GM12875 (cell line): Measurements from ENCODE around the gene PLSCR5.

Experiments used
- H3K4me3 ChIP-seq: one replicate; pipeline ENCODE4 v1.5.1; 2011; ENCODE audit warnings: low read depth, low read length, control low read depth
- TF ChIP-seq, protein P1 (sequence below): IDR thresholded peaks from 2 replicates; pipeline ENCODE4 v1.5.1; 2011; ENCODE audit warnings: low read depth, mild to moderate bottlenecking, control low read depth, inconsistent platforms, low read length, moderate library complexity, borderline replicate concordance; ENCODE audit not compliant: insufficient read depth

The PLSCR5 gene

DNA sequence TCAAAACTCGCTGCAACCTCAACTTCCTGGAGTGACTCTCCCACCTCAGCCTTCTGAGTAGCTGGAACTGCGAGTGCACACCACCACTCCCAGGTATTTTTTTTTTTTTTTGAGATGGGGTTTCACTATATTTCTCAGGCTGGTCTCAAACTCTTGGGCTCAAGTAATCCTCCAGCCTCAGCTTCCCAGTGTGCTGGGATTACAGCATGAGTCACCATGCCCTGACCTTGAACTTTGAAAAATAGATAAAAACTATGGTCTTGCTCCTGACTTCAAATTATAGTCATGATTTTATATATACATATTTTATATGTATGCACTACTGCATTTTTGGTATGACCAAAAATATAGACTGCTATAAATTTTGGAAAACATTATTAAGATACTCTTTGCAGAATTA lies 6.9 kb upstream of the PLSCR5 start:
- TF ChIP-seq, protein P1, sequence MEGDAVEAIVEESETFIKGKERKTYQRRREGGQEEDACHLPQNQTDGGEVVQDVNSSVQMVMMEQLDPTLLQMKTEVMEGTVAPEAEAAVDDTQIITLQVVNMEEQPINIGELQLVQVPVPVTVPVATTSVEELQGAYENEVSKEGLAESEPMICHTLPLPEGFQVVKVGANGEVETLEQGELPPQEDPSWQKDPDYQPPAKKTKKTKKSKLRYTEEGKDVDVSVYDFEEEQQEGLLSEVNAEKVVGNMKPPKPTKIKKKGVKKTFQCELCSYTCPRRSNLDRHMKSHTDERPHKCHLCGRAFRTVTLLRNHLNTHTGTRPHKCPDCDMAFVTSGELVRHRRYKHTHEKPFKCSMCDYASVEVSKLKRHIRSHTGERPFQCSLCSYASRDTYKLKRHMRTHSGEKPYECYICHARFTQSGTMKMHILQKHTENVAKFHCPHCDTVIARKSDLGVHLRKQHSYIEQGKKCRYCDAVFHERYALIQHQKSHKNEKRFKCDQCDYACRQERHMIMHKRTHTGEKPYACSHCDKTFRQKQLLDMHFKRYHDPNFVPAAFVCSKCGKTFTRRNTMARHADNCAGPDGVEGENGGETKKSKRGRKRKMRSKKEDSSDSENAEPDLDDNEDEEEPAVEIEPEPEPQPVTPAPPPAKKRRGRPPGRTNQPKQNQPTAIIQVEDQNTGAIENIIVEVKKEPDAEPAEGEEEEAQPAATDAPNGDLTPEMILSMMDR, result no peak
- H3K4me3 ChIP-seq, result no peak overlapping the region

DNA sequence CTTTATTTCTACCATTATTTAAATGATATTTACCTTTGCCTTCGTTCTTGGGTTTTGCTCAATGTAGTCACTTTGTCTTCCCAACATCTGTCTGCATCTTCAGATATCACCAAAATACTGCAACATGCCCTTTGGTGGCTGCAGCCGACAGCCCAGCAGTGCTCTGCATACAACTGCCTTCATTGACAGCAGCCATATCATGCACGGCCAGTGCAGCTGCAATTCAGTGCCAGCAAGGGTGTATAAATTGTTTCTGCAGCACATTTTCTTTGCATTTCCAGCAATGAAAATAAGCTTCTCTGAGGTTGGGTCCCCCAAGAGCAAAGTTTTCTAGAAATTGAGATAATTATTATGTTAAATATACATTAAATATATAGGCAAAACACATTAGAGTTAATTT lies 6.0 kb upstream of the PLSCR5 start:
- TF ChIP-seq, protein P1, result no peak

DNA sequence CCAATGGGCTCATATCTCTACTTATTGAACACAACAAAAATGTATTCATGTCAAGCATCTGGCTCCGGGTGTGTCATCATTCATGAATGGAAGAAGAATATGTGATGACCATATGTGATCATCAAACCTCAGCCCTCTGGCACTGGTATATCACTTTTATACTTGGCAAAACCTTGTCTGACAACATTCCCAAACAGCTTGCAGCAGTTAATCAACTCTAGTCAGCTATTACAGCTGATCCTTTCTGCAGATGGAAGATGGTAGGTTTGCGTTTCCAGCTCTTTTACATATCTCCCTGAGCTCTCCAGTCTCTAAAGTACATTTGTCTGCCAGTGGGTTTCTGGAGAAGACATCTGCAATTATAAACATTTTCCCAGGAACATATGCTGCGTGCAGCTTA lies 6.6 kb downstream of the PLSCR5 start:
- TF ChIP-seq, protein P1, result no peak

More for the DNA sequence above, 6.0 kb upstream of the PLSCR5 start:
- H3K4me3 ChIP-seq, result no peak overlapping the region

DNA sequence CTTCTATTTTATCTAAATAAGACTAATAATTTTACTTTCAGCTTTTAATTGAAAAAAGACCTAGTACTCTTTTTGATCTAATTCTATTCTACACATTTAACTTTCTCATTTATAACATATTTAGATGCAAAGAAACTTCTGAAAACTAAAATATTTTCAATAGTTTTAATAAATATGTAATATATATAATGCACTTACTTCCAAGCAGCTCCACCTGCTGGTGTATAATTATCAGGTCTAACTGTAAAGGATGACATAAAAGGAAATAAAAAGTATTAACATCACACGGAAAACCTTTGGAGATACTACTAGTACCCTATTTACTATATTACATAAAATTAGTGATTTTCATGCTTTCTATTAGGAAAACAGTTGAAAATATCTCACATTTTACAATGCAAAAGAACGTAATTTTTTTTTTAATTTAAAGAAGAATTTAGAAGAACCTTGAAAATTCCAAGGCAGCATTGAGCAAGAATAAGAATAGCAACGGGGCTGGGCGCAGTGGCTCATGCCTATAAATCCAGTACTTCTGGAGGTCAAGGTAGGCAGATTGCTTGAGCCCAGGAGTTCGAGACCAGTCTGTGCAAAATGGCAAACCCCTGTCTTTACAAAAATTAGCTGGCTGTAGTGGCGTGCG lies 10.2 kb downstream of the PLSCR5 start:
- no peak overlapping the region for H3K4me3 ChIP-seq
- TF ChIP-seq, protein P1, result no peak

More for the DNA sequence above, 6.6 kb downstream of the PLSCR5 start:
- no peak overlapping the region for H3K4me3 ChIP-seq

DNA sequence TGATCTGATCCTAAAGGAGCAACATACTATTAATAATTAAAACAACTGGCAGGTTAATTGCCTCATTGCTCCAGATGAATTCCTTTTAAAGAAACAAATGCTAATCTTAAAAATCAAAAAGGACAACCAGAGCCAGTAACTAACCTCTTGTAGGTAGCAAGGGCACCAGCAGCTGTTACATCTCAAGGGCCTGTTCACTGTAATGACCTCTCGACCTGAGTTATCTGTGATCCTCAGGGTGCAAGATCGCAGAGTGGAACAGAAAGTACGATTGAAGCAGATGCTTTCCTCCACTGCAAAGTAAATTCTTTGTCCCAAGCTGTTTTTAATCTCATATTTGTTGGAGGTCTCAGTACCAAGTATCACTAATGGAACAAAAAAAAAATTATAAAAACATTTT lies 11.4 kb downstream of the PLSCR5 start:
- TF ChIP-seq, protein P1, result no peak
- H3K4me3 ChIP-seq, result no peak overlapping the region

DNA sequence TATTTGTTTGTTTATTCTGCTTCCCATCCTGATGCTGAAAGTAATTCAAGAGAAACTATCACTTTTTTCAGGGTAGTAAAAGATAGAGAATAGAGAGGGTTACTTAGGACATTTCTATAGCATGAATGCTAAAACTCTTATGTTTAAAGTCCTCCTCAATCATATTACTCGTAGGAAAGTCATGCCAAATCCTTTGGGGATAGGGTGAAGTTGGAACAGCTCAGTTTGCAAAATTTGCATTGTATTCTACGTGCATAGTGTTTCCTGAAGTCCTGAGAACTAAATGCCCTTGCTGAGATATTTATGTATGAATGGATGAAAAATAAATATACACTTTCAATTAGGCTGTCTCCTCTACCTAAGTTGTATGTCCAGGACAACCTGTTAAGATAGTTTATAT lies 14.6 kb downstream of the PLSCR5 start:
- TF ChIP-seq, protein P1, result no peak
- H3K4me3 ChIP-seq, result no peak overlapping the region

DNA sequence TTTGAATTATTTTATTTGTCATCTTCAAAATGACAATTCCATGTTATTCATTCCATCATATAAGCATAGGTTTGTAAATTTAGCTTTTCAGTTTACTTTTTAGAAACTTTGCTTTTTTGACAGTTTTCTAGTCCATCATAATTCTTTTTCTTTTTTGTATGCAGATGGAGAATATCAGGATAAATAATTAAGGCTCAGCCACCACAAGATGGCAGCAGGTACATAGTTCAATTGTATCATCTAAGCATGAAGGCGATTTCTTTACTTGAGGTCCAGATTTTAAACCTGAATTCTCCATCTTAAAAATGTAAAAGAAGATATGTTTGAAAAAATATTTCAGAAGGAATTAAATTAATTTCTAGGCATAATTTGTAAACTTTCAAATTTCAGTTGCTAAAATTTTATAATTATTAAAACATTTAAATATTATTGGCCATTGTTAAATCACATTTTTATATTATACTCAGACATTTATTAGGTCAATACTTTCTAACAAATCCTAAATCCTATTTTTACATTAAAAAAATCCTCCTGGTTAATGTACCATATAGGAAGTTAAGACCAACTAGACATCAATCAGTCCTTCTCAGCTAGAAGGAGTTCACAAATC lies 15.1 kb downstream of the PLSCR5 start:
- TF ChIP-seq, protein P1, result 0 out of 2 replicates have a peak, but pooled peaks have one; percentile 18
- H3K4me3 ChIP-seq, result no peak overlapping the region
